Measurements from ENCODE around the gene RAB20. TPM values are rescaled to one million over a fixed set of nuclear protein-coding genes. Genes with fewer than 3 reads are reported as not detected.
"Not testable (repeated sequence)": the region's sequence is repeated elsewhere in the genome, so short reads cannot be mapped to it uniquely, and the experiment has no call there.

Gene RAB20
- total and polyA plus RNA-seq, 4 donors: 35.8 to 118 (median 45.4) TPM

GRCh38 chr13:110533771-110534670 lies 27.5 kb downstream of the RAB20 start:
- Histone ChIP-seq H3K9me3 (ENCODE audit: control insufficient read depth in 4 of 4, insufficient read depth in 3 of 4, low read length in 3 of 4) (no peaks in the 10 kb centered on the region), H3K4me3 (no peak overlapping the region), H3K9ac (ENCODE audit: insufficient read depth in 1 of 2, low read length in 2 of 2) (no peak overlapping the region), H3K36me3 (ENCODE audit: control insufficient read depth in 4 of 4, insufficient read depth in 4 of 4, low read length in 4 of 4) (peaks cover 0 to 3% (median 0%) of the 10 kb centered on the region in 4 donors), H3K27ac (ENCODE audit: low read depth in 1 of 2, low read length in 1 of 2) (no peak overlapping the region), H3K27me3 (ENCODE audit: control insufficient read depth in 3 of 3, insufficient read depth in 3 of 3, low read length in 2 of 3) (no peaks in the 10 kb centered on the region), H3K4me1 (ENCODE audit: control insufficient read depth in 5 of 5, insufficient read depth in 5 of 5, low read length in 5 of 5) (peaks cover 0 to 15% (median 0%) of the 10 kb centered on the region in 5 donors)
- WGBS, 2 donors: 80 to 87% methylated on average over 16 of the region's 16 CpGs
- DNase-seq (no peak), ATAC-seq (ENCODE audit: insufficient read depth, low FRiP score) (no peak)
- TF ChIP-seq CTCF (IDR thresholded peaks at IDR 0.05; ENCODE audit: control extremely low read depth, extremely low read depth): no peak

- ATAC-seq (ENCODE audit: insufficient read depth, low FRiP score); H3K9ac ChIP-seq (ENCODE audit: insufficient read depth in 1 of 2, low read length in 2 of 2); H3K36me3 ChIP-seq (ENCODE audit: control insufficient read depth in 4 of 4, insufficient read depth in 4 of 4, low read length in 4 of 4); DNase-seq; H3K27ac ChIP-seq (ENCODE audit: low read depth in 1 of 2, low read length in 1 of 2); H3K27me3 ChIP-seq (ENCODE audit: control insufficient read depth in 3 of 3, insufficient read depth in 3 of 3, low read length in 2 of 3); H3K9me3 ChIP-seq (ENCODE audit: control insufficient read depth in 4 of 4, insufficient read depth in 3 of 4, low read length in 3 of 4); H3K4me3 ChIP-seq: not testable (repeated sequence)
- 59 to 67% methylated on average over 2 of the region's 2 CpGs for WGBS, 2 donors
- H3K4me1 ChIP-seq (ENCODE audit: control insufficient read depth in 5 of 5, insufficient read depth in 5 of 5, low read length in 5 of 5): peaks cover 0 to 17% (median 0%) of the 10 kb centered on the region in 5 donors
These were observed 29.3 kb downstream of the RAB20 start for GRCh38 chr13:110532258-110532657.

- Histone ChIP-seq H3K36me3 (ENCODE audit: control insufficient read depth in 4 of 4, insufficient read depth in 4 of 4, low read length in 4 of 4) (peaks cover 0 to 3% (median 0%) of the 10 kb centered on the region in 4 donors), H3K27me3 (ENCODE audit: control insufficient read depth in 3 of 3, insufficient read depth in 3 of 3, low read length in 2 of 3) (no peaks in the 10 kb centered on the region), H3K9me3 (ENCODE audit: control insufficient read depth in 4 of 4, insufficient read depth in 3 of 4, low read length in 3 of 4) (no peaks in the 10 kb centered on the region), H3K4me1 (ENCODE audit: control insufficient read depth in 5 of 5, insufficient read depth in 5 of 5, low read length in 5 of 5) (peaks cover 0 to 22% (median 0%) of the 10 kb centered on the region in 5 donors), H3K4me3 (no peak overlapping the region), H3K9ac (ENCODE audit: insufficient read depth in 1 of 2, low read length in 2 of 2) (no peak overlapping the region), H3K27ac (ENCODE audit: low read depth in 1 of 2, low read length in 1 of 2) (peak overlapping the region in 1 of 2 donors; percentile 62)
- no peak for DNase-seq
- 79% methylated on average over 9 of the region's 9 CpGs for WGBS, 2 donors
- peak; percentile 30 for ATAC-seq (ENCODE audit: insufficient read depth, low FRiP score)
- TF ChIP-seq CTCF (IDR thresholded peaks at IDR 0.05; ENCODE audit: control extremely low read depth, extremely low read depth): no peak
These were observed 29.8 kb downstream of the RAB20 start for GRCh38 chr13:110531671-110532083.

GRCh38 chr13:110531100-110531499 lies 30.4 kb downstream of the RAB20 start:
- TF ChIP-seq CTCF (IDR thresholded peaks at IDR 0.05; ENCODE audit: control extremely low read depth, extremely low read depth): no peak
- WGBS, 2 donors: 93 to 95% methylated on average over 7 of the region's 7 CpGs
- Histone ChIP-seq H3K4me1 (ENCODE audit: control insufficient read depth in 5 of 5, insufficient read depth in 5 of 5, low read length in 5 of 5) (peaks cover 0 to 20% (median 0%) of the 10 kb centered on the region in 5 donors), H3K27ac (ENCODE audit: low read depth in 1 of 2, low read length in 1 of 2) (peak overlapping the region in 1 of 2 donors; percentile 3), H3K9me3 (ENCODE audit: control insufficient read depth in 4 of 4, insufficient read depth in 3 of 4, low read length in 3 of 4) (no peaks in the 10 kb centered on the region), H3K9ac (ENCODE audit: insufficient read depth in 1 of 2, low read length in 2 of 2) (no peak overlapping the region), H3K36me3 (ENCODE audit: control insufficient read depth in 4 of 4, insufficient read depth in 4 of 4, low read length in 4 of 4) (peaks cover 0 to 3% (median 0%) of the 10 kb centered on the region in 4 donors), H3K27me3 (ENCODE audit: control insufficient read depth in 3 of 3, insufficient read depth in 3 of 3, low read length in 2 of 3) (no peaks in the 10 kb centered on the region), H3K4me3 (no peak overlapping the region)
- DNase-seq (no peak), ATAC-seq (ENCODE audit: insufficient read depth, low FRiP score) (no peak)

All from lung (tissue), 12 donors.